ENCODE data around the gene NKAIN2. TPM values are rescaled to one million over a fixed set of nuclear protein-coding genes. Genes with fewer than 3 reads are reported as not detected.

NKAIN2 gene
- total and polyA plus RNA-seq, 7 donors, result 0.08 to 13.5 (median 1.1) TPM

DNA sequence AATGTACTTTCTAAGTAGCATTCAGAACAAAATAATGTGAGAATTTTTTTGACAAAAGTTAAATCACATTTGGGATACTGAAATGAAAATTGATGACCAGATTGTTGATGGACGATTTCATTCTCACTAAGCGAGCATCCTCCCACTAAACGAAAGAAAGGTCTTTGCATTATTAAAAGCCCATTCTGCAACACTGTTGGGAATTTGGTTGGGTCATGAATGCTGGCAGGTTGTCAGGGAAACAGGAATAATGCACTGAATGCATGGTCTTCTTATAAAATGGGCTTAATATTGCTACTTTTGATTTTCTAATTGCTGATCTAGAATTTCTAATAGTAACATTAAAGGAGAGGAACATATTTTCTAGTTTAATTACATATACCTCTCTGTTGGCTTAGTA, 229.8 kb downstream of the NKAIN2 start:
- H3K36me3 ChIP-seq (ENCODE audit: insufficient read depth in 1 of 2, low read depth in 1 of 2), result no peaks in the 10 kb centered on the region
- ATAC-seq, result no peak
- intact Hi-C loops (cut with DNase I), result no loop called here
- H3K4me3 ChIP-seq, result no peak overlapping the region
- no peaks in the 10 kb centered on the region for H3K27me3 ChIP-seq (ENCODE audit: insufficient read depth in 3 of 3, low read length in 2 of 3)
- no peak for DNase-seq
- TF ChIP-seq, protein P1, sequence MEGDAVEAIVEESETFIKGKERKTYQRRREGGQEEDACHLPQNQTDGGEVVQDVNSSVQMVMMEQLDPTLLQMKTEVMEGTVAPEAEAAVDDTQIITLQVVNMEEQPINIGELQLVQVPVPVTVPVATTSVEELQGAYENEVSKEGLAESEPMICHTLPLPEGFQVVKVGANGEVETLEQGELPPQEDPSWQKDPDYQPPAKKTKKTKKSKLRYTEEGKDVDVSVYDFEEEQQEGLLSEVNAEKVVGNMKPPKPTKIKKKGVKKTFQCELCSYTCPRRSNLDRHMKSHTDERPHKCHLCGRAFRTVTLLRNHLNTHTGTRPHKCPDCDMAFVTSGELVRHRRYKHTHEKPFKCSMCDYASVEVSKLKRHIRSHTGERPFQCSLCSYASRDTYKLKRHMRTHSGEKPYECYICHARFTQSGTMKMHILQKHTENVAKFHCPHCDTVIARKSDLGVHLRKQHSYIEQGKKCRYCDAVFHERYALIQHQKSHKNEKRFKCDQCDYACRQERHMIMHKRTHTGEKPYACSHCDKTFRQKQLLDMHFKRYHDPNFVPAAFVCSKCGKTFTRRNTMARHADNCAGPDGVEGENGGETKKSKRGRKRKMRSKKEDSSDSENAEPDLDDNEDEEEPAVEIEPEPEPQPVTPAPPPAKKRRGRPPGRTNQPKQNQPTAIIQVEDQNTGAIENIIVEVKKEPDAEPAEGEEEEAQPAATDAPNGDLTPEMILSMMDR (IDR thresholded peaks at IDR 0.05), result no peak
- 78 to 84% (median 80%) methylated on average over 3 of the region's 3 CpGs for WGBS, 3 donors
- no peak overlapping the region for H3K27ac ChIP-seq
- peaks cover 10% of the 10 kb centered on the region for H3K4me1 ChIP-seq
- H3K9me3 ChIP-seq, result no peaks in the 10 kb centered on the region

DNA sequence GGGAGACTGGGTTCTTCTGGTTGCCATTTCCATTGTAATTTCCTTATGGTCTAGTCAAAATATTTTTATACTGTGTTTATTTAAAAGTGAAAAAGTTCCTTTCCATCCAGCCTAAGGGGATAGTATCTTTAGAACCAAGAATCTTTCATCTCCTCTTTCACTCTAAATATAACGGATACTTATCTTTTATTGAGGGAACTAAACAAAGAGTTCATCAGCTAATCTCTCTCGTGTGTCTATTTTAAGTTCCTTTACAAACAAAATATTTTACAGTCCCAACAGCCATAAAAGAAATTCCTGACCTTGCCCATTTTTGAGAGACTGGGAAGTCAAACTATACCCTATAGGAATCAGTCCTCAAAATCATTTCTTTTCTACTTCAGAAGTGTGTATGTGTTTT, 232.7 kb downstream of the NKAIN2 start:
- H3K27ac ChIP-seq, result no peak overlapping the region
- no peaks in the 10 kb centered on the region for H3K36me3 ChIP-seq (ENCODE audit: insufficient read depth in 1 of 2, low read depth in 1 of 2)
- 10 to 13% (median 12%) methylated on average over 2 of the region's 2 CpGs for WGBS, 3 donors

DNA sequence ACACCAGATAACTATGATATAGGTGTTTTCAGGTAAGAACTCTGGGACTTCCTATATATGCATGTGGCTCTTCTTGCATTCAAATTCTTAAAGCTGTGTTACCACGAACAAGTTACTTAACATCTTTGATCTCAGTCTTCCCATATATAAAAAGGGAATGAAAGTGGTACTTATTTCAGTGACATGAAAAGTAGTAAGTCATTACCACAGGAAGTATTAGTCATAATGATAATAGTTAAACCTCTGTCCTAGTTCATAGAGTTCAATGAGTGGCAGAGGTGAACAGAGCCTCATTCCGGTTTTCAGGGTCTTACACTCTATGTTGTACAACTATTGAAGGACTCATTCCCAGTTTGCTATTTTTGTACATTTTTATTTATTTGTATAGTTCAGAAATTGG, 237.0 kb downstream of the NKAIN2 start:
- Histone ChIP-seq H3K27me3 (ENCODE audit: insufficient read depth in 3 of 3, low read length in 2 of 3) (no peaks in the 10 kb centered on the region), H3K36me3 (ENCODE audit: insufficient read depth in 1 of 2, low read depth in 1 of 2) (no peaks in the 10 kb centered on the region), H3K4me3 (no peak overlapping the region), H3K27ac (no peak overlapping the region), H3K4me1 (peaks cover 7% of the 10 kb centered on the region), H3K9me3 (no peaks in the 10 kb centered on the region)
- ATAC-seq (no peak), DNase-seq (no peak)
- TF ChIP-seq, protein P1 (IDR thresholded peaks at IDR 0.05), result no peak
- intact Hi-C loops (cut with DNase I), result no loop called here
- whole genome bisulfite sequencing, 3 donors, result 76 to 83% (median 80%) methylated on average over 2 of the region's 2 CpGs

More for the DNA sequence above, 232.7 kb downstream of the NKAIN2 start:
- H3K27me3 ChIP-seq (ENCODE audit: insufficient read depth in 3 of 3, low read length in 2 of 3), result no peaks in the 10 kb centered on the region
- peak overlapping the region; percentile 31 for H3K4me3 ChIP-seq
- TF ChIP-seq, protein P1 (IDR thresholded peaks at IDR 0.05), result no peak
- intact Hi-C loops (cut with DNase I), result no loop called here
- DNase-seq (no peak), ATAC-seq (no peak)
- peaks cover 7% of the 10 kb centered on the region for H3K4me1 ChIP-seq
- H3K9me3 ChIP-seq, result no peaks in the 10 kb centered on the region

DNA sequence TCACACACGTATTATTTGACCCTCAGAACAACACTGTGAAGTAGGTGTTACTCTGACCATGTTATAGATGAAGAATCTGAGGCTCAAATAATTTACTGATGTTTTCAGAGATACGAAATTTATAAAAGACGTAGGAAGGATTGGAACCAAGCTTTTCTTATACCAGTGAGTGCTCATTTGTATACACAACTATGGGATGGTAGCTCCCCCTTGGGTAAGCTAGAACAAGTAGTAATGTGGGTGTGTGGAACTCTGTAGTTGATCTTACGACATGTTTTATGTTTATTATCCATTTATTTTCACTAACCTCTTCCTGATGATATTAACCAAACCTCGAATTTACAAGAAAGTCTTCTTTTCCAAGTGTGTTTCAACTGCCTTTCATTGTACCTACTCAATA, 248.5 kb downstream of the NKAIN2 start:
- DNase-seq (no peak), ATAC-seq (no peak)
- no peak overlapping the region for H3K27ac ChIP-seq
- 82 to 85% (median 84%) methylated on average over 5 of the region's 5 CpGs for WGBS, 3 donors
- intact Hi-C loops (cut with DNase I), result no loop called here
- H3K4me1 ChIP-seq, result peaks cover 26% of the 10 kb centered on the region
- no peak overlapping the region for H3K4me3 ChIP-seq
- H3K27me3 ChIP-seq (ENCODE audit: insufficient read depth in 3 of 3, low read length in 2 of 3), result no peaks in the 10 kb centered on the region
- H3K9me3 ChIP-seq, result no peaks in the 10 kb centered on the region
- no peaks in the 10 kb centered on the region for H3K36me3 ChIP-seq (ENCODE audit: insufficient read depth in 1 of 2, low read depth in 1 of 2)
- TF ChIP-seq, protein P1 (IDR thresholded peaks at IDR 0.05), result no peak

DNA sequence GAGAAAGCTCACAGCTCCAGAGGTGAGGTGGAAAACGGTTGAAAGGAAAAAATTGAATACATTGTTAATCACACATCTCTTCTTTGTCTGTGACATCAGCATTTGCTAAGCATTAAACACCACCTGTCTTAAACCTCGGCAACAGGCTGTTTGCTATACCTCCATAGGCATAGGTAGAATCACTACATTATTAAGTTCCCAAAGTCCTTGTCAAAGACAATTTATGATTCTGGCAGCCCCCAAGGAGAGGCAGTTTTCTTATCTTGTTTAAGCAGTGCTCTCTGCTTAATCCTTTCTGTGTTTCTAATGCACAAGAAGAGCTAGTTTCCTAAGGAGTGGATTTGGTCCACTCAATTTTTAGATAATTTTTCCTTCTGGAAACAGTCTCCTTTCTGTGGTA, 249.7 kb downstream of the NKAIN2 start:
- intact Hi-C loops (cut with DNase I), result no loop called here
- no peaks in the 10 kb centered on the region for H3K9me3 ChIP-seq
- no peaks in the 10 kb centered on the region for H3K27me3 ChIP-seq (ENCODE audit: insufficient read depth in 3 of 3, low read length in 2 of 3)
- DNase-seq (no peak), ATAC-seq (no peak)
- no peak overlapping the region for H3K4me3 ChIP-seq
- no peak overlapping the region for H3K27ac ChIP-seq
- TF ChIP-seq, protein P1 (IDR thresholded peaks at IDR 0.05), result no peak
- WGBS, 3 donors, result 59 to 72% (median 72%) methylated on average over 2 of the region's 2 CpGs
- peaks cover 35% of the 10 kb centered on the region for H3K4me1 ChIP-seq
- no peaks in the 10 kb centered on the region for H3K36me3 ChIP-seq (ENCODE audit: insufficient read depth in 1 of 2, low read depth in 1 of 2)
